HEK293 (cell line): ENCODE measurements around the gene P2RX4.

Experiments used
- CTCF ChIP-seq: fragments of 450-650 bp; formaldehyde crosslinking; IDR thresholded peaks from 2 replicates; pipeline ENCODE4 v1.5.1; 2016; ENCODE audit warnings: missing biosample characterization, missing genetic modification characterization
- PBX3 ChIP-seq: sonication (generic); formaldehyde crosslinking; IDR thresholded peaks from 2 replicates; pipeline ENCODE4 v1.8.1; 2022; ENCODE audit warnings: mild to moderate bottlenecking, moderate library complexity, missing genetic modification reagents
- SCRT1 ChIP-seq: fragments of 450-650 bp; formaldehyde crosslinking; IDR thresholded peaks from 2 replicates; pipeline ENCODE4 v1.5.1; 2016; ENCODE audit warnings: missing biosample characterization, missing genetic modification characterization, borderline replicate concordance
- ZBTB44 ChIP-seq: fragments of 450-650 bp; IDR thresholded peaks from 2 replicates; pipeline ENCODE4 v1.5.1; 2018; ENCODE audit warnings: missing biosample characterization, mild to moderate bottlenecking, missing genetic modification characterization
- ZNF239 ChIP-seq: fragments of 450-650 bp; formaldehyde crosslinking; IDR thresholded peaks from 2 replicates; pipeline ENCODE4 v1.5.1; 2016; ENCODE audit warnings: missing biosample characterization, missing genetic modification characterization
- ZNF530 ChIP-seq: fragments of 450-650 bp; formaldehyde crosslinking; IDR thresholded peaks from 2 replicates; pipeline ENCODE4 v1.5.1; 2016; ENCODE audit warnings: low read depth, missing biosample characterization, missing genetic modification characterization
- ZNF660 ChIP-seq: fragments of 450-650 bp; IDR thresholded peaks from 2 replicates; pipeline ENCODE4 v1.5.1; 2018; ENCODE audit warnings: missing biosample characterization, mild to moderate bottlenecking, missing genetic modification characterization

- TF ChIP-seq SCRT1 (tag by site-specific recombination) (no peak), CTCF (tag by site-specific recombination) (no peak), ZBTB44 (tag by site-specific recombination) (no peak), ZNF530 (tag by site-specific recombination) (no peak), PBX3 (CRISPR knock-in tag) (no peak), ZNF239 (tag by site-specific recombination) (no peak), ZNF660 (no peak)
Measured at GRCh38 chr12:121255433-121255832, 45.5 kb downstream of the P2RX4 start.
